Mammary epithelial cell (primary cell): Measurements from ENCODE around the gene TRIM29.

Source experiments
- EZH2 ChIP-seq: IDR thresholded peaks from 2 replicates; pipeline ENCODE4 v1.6.1; 2012; ENCODE audit warnings: low read length, inconsistent platforms, borderline replicate concordance
- TF ChIP-seq, protein P1 (sequence below), 2 donors: IDR thresholded peaks in 1 of 2; conservative IDR thresholded peaks in 1 of 2; 2 replicates each; pipeline ENCODE4 v1.5.1; 2011 to 2012; ENCODE audit warnings: inconsistent platforms in 2 of 2, low read length in 2 of 2, mild to moderate bottlenecking in 2 of 2, control low read depth in 1 of 2, low read depth in 1 of 2; ENCODE audit not compliant: insufficient read depth in 1 of 2; ENCODE audit errors: extremely low read depth in 1 of 2

DNA sequence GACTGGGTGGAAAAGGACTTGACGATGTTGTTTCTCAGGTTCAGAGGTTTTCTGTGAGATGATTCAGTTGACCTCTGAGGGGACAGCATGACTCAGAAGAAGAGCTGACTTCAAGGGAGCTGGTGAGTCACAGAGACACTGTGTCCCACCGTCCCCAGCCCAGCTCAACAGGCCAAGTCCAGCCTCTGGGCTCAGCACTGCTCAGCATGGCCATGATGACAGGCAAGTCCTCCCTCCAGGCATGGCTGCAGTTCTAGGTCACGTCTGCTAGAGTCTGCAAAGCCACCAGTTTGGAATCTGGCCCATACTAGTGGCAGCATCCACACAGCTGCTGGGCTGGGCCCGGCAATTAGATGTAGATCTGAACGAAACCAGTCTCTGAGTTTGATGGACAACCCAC lies 12.9 kb downstream of the TRIM29 start:
- TF ChIP-seq, protein P1, sequence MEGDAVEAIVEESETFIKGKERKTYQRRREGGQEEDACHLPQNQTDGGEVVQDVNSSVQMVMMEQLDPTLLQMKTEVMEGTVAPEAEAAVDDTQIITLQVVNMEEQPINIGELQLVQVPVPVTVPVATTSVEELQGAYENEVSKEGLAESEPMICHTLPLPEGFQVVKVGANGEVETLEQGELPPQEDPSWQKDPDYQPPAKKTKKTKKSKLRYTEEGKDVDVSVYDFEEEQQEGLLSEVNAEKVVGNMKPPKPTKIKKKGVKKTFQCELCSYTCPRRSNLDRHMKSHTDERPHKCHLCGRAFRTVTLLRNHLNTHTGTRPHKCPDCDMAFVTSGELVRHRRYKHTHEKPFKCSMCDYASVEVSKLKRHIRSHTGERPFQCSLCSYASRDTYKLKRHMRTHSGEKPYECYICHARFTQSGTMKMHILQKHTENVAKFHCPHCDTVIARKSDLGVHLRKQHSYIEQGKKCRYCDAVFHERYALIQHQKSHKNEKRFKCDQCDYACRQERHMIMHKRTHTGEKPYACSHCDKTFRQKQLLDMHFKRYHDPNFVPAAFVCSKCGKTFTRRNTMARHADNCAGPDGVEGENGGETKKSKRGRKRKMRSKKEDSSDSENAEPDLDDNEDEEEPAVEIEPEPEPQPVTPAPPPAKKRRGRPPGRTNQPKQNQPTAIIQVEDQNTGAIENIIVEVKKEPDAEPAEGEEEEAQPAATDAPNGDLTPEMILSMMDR (conservative IDR thresholded peaks at IDR 0.05 in 1 of 2, IDR thresholded peaks at IDR 0.05 in 1 of 2; ENCODE audit: extremely low read depth in 1 of 2, insufficient read depth in 1 of 2, low read depth in 1 of 2, low read length in 2 of 2), result no peak
- TF ChIP-seq EZH2, result no peak
